K562 (cell line): ENCODE measurements around the gene PNMA3. TPM values are rescaled to one million over a fixed set of nuclear protein-coding genes. Genes with fewer than 3 reads are reported as not detected.

Experiments used
- ATAC-seq: fragments of 200-7000 bp; cut with Tn5 transposase; 3 replicates; pipeline ENCODE4 v1.9.1; 2020; ENCODE audit warnings: moderate library complexity
- BruUV-seq: library from RNA; stranded (reverse); fragments of 400-500 nt; replicated peaks from 2 replicates; lab custom pipeline; 2021; lab: Mats Ljungman, UMichigan
- CTCF ChIA-PET: fragments of 300-600 bp; formaldehyde crosslinking; extraction: SDS; loops from one replicate; lab custom pipeline; 2021; ENCODE audit warnings: low intra/inter-chr PET ratio; lab: Yijun Ruan, JAX
- POLR2A ChIA-PET: fragments of 300-600, 350-650 bp; sonication (Branson Sonifier 250); formaldehyde crosslinking; extraction: SDS; loops from one replicate; lab custom pipeline; 2021; ENCODE audit warnings: antibody characterized with exemption, inconsistent platforms; lab: Yijun Ruan, JAX
- DNase-seq, 4 experiments: peaks; one replicate each; pipeline versions ENCODE4 v3.0.0 to v3.0.0-alpha.2; 2011 to 2018; ENCODE audit warnings: low spot score in 3 of 4, mixed read lengths in 3 of 4; ENCODE audit errors: extremely low read depth in 1 of 4
- FAIRE-seq: peaks from 2 replicates; lab custom pipeline; 2011; peaks lifted over from hg19 to GRCh38; lab: Jason Lieb, UNC
- H2AFZ ChIP-seq: 2 replicates; pipeline ENCODE4 v1.6.0; 2011; ENCODE audit warnings: low read depth, low read length, control low read depth, inconsistent platforms
- H3K27ac ChIP-seq: fragments of 200-600 bp; 3 replicates; pipeline ENCODE4 v1.8.0; 2011; ENCODE audit warnings: low read depth, mild to moderate bottlenecking, control low read depth, inconsistent platforms, low read length, moderate library complexity, mixed read lengths; ENCODE audit errors: extremely low read depth
- H3K27me3 ChIP-seq, 2 experiments: fragments of 300-600 bp in 1 of 2; 2 replicates in 1 of 2; 3 replicates in 1 of 2; pipeline versions ENCODE4 v1.6.0 to v1.8.0; 2011; ENCODE audit warnings: inconsistent platforms in 2 of 2, low read length in 2 of 2, mild to moderate bottlenecking in 1 of 2, mixed read lengths in 1 of 2, moderate library complexity in 1 of 2; ENCODE audit not compliant: control insufficient read depth in 2 of 2, insufficient read depth in 2 of 2
- H3K36me3 ChIP-seq: fragments of 300-600 bp; 3 replicates; pipeline ENCODE4 v1.8.0; 2011; ENCODE audit warnings: mild to moderate bottlenecking, low read length, inconsistent platforms; ENCODE audit not compliant: control insufficient read depth, insufficient read depth
- H3K4me1 ChIP-seq, 2 experiments: fragments of 200-600 bp in 1 of 2; replicated peaks in 1 of 2; 2 replicates in 1 of 2; 3 replicates in 1 of 2; pipeline versions ENCODE4 v1.5.1 to v1.8.0; 2011; ENCODE audit warnings: inconsistent platforms in 2 of 2, low read length in 2 of 2, mild to moderate bottlenecking in 1 of 2, mixed read lengths in 1 of 2, moderate library complexity in 1 of 2; ENCODE audit not compliant: control insufficient read depth in 2 of 2, insufficient read depth in 2 of 2
- H3K4me2 ChIP-seq: 2 replicates; pipeline ENCODE4 v1.6.1; 2011; ENCODE audit warnings: low read length, control low read depth, inconsistent platforms, mixed read lengths; ENCODE audit not compliant: insufficient read depth
- H3K4me3 ChIP-seq: fragments of 200-600 bp; sonication (generic), shearing (Covaris generic); 2 replicates; pipeline ENCODE4 v1.5.1; 2016; ENCODE audit warnings: control low read depth, inconsistent platforms
- H3K79me2 ChIP-seq: fragments of 200-600 bp; 3 replicates; pipeline ENCODE4 v1.8.0; 2011; ENCODE audit warnings: low read length, inconsistent platforms; ENCODE audit not compliant: control insufficient read depth, insufficient read depth
- H3K9ac ChIP-seq, 2 experiments: 2 replicates each; pipeline versions ENCODE4 v1.6.0 to v1.6.1; 2011; ENCODE audit warnings: low read depth in 2 of 2, low read length in 2 of 2, control low read depth in 1 of 2, inconsistent platforms in 1 of 2, mild to moderate bottlenecking in 1 of 2, mixed read lengths in 1 of 2; ENCODE audit not compliant: insufficient read depth in 1 of 2
- H3K9me1 ChIP-seq: one replicate; pipeline ENCODE4 v1.6.0; 2011; ENCODE audit warnings: inconsistent platforms, mild to moderate bottlenecking, low read length, moderate library complexity; ENCODE audit not compliant: control insufficient read depth, insufficient read depth
- H3K9me3 ChIP-seq: replicated peaks from 2 replicates; pipeline ENCODE4 v1.5.1; 2011; ENCODE audit warnings: low read depth, low read length, inconsistent platforms; ENCODE audit not compliant: control insufficient read depth, insufficient read depth
- H4K20me1 ChIP-seq: replicated peaks from 2 replicates; pipeline ENCODE4 v1.6.1; 2011; ENCODE audit warnings: low read length, inconsistent platforms, mixed read lengths; ENCODE audit not compliant: control insufficient read depth, insufficient read depth
- BACH1 ChIP-seq: fragments of 200-800 bp; sonication (Bioruptor generic); IDR thresholded peaks from 2 replicates; pipeline ENCODE4 v1.6.1; 2016; ENCODE audit warnings: missing genetic modification characterization, missing compliant biosample characterization
- CHCHD3 ChIP-seq: fragments of 250-450 bp; sonication (Bioruptor Pico); IDR thresholded peaks from 2 replicates; pipeline ENCODE4 v2.1.2; 2022; ENCODE audit warnings: mild to moderate bottlenecking
- FOXA3 ChIP-seq, 2 experiments: fragments of 450-650 bp in 1 of 2; sonication (generic) in 1 of 2; formaldehyde crosslinking; IDR thresholded peaks in 1 of 2; conservative IDR thresholded peaks in 1 of 2; 2 replicates each; pipeline versions ENCODE4 v1.4.0 to v1.8.0; 2020 to 2022; ENCODE audit warnings: mild to moderate bottlenecking in 2 of 2, missing genetic modification reagents in 1 of 2
- MCM5 ChIP-seq: fragments of 450-650 bp; IDR thresholded peaks from 2 replicates; pipeline ENCODE4 v1.6.1; 2016; ENCODE audit warnings: low read depth
- POLR3G ChIP-seq: IDR thresholded peaks from 2 replicates; pipeline ENCODE4 v1.6.1; 2011; ENCODE audit not compliant: insufficient read length, insufficient replicate concordance; ENCODE audit errors: extremely low read depth
- RAD21 ChIP-seq, 2 experiments: fragments of 250-450 bp in 1 of 2; fragments of 450-650 bp in 1 of 2; sonication (Bioruptor Pico) in 1 of 2; formaldehyde crosslinking in 1 of 2; IDR thresholded peaks in 1 of 2; conservative IDR thresholded peaks in 1 of 2; 2 replicates each; pipeline versions ENCODE4 v1.4.0 to v1.8.0; 2020 to 2022; ENCODE audit warnings: mild to moderate bottlenecking in 2 of 2, moderate library complexity in 1 of 2
- ZNF740 ChIP-seq, 3 experiments: fragments of 200-800 bp in 1 of 3; sonication (Bioruptor generic) in 1 of 3; sonication (generic) in 1 of 3; formaldehyde crosslinking in 1 of 3; IDR thresholded peaks; 2 replicates each; pipeline versions ENCODE4 v1.6.1 to v1.8.0; 2016 to 2022; ENCODE audit warnings: mild to moderate bottlenecking in 2 of 3, missing compliant biosample characterization in 2 of 3, missing genetic modification characterization in 2 of 3, missing genetic modification reagents in 1 of 3
- WGBS: fragments of 100-300 bp; shearing (Covaris generic); methylation state at CpG from one replicate; pipeline ENCODE4 v1.1.6; 2016; ENCODE audit warnings: low coverage, mixed read lengths; ENCODE audit not compliant: insufficient coverage; ENCODE audit errors: missing lambda C conversion rate; 5-methylcytosine and 5-hydroxymethylcytosine counted together
- in situ Hi-C: fragments of 300-500 bp; cut with MboI; formaldehyde crosslinking; loops from 4 replicates; pipeline ENCODE4 v1.15.0; 2018; ENCODE audit warnings: inconsistent platforms, mixed read lengths
- intact Hi-C: fragments of 100-400 bp; cut with micrococcal nuclease; formaldehyde crosslinking; loops from 2 replicates; pipeline ENCODE4 v1.14.2; 2022
- polyA plus RNA-seq, 8 experiments: library from polyadenylated mRNA; depleted of rRNA in 4 of 8; stranded (reverse) in 5 of 8; unstranded in 3 of 8; fragments of >200 nt; fragmentation: Nextera tagmentation in 2 of 8; fragmentation: Illumina TruSeq in 1 of 8; extraction: Ambion mirVana in 2 of 8; extraction: Trizol in 1 of 8; gene quantifications; 2 replicates each; pipeline versions ENCODE4 v1.2.1 to v1.2.3, GENCODE V29; 2011 to 2014; ENCODE audit warnings: inconsistent platforms in 1 of 8, missing spikeins in 1 of 8
- total RNA-seq, 7 experiments: library from RNA; depleted of rRNA in 6 of 7; stranded (reverse); fragments of >200 nt in 6 of 7; fragmentation: Illumina TruSeq in 2 of 7; extraction: Trizol in 2 of 7; gene quantifications; 2 replicates each; pipeline versions ENCODE4 v1.2.1 to v1.2.3, GENCODE V29; 2011 to 2021; ENCODE audit warnings: low replicate concordance in 1 of 7

Gene PNMA3
- total and polyA plus RNA-seq, 9 of the 15 experiments (the other 6 are each of a cell fraction or from before 2014, with no cell fraction given), result 0.01 to 1.5 (median 0.95) TPM; not detected in 1

GRCh38 chrX:153052534-153052933 is 3.7 kb upstream of the PNMA3 start:
- Histone ChIP-seq H3K4me2 (no peak overlapping the region), H3K27ac (no peak overlapping the region), H3K9me1 (no peaks in the 10 kb centered on the region), H3K79me2 (no peaks in the 10 kb centered on the region), H4K20me1 (no peaks in the 10 kb centered on the region), H3K9me3 (0 out of 2 replicates have a peak, but pooled peaks cover 2% of the 10 kb centered on the region), H3K27me3 (no peaks in the 10 kb centered on the region), H2AFZ (no peak overlapping the region)
- DNase-seq, result no peak
- BruUV-seq, result no TSS peak
- CTCF ChIA-PET, result no interaction called here
- ATAC-seq, result no peak
- in situ Hi-C loops, result no loop called here
- TF ChIP-seq FOXA3 (CRISPR knock-in tag; conservative IDR thresholded peaks at IDR 0.05 in 1 of 2, IDR thresholded peaks at IDR 0.05 in 1 of 2) (no peak), ZNF740 (CRISPR knock-in tag; IDR thresholded peaks at IDR 0.05) (no peak), ZNF740 (tag; IDR thresholded peaks at IDR 0.05) (no peak), CHCHD3 (CRISPR knock-in tag) (no peak), POLR3G (no peak), BACH1 (tag) (no peak), RAD21 (CRISPR knock-in tag; conservative IDR thresholded peaks at IDR 0.05 in 1 of 2, IDR thresholded peaks at IDR 0.05 in 1 of 2) (0 out of 4 replicates have a peak, but pooled peaks of 1 of the 2 experiments have one; percentile 11), MCM5 (no peak)
- TF ChIP-seq, all 486 proteins: peak for 1
- no peaks in the 10 kb centered on the region for H3K36me3 ChIP-seq
- H3K4me1 ChIP-seq, result peaks cover 0 to 10% of the 10 kb centered on the region in 2 experiments; a peak in 2 of 5 replicates
- intact Hi-C loops, result no loop called here
- 0% methylated on average over 1 of the region's 1 CpG for WGBS
- H3K9ac ChIP-seq, result no peak overlapping the region
- POLR2A ChIA-PET, result no interaction called here
- no peak for FAIRE-seq
- no peak overlapping the region for H3K4me3 ChIP-seq
